Parathyroid adenoma (tissue), 2 donors: Measurements from ENCODE around the gene HAAO.

ENCODE experiments used
- H2AFZ ChIP-seq: fragments of 300-600 bp; sonication (generic); one replicate; pipeline ENCODE4 v1.7.0; 2017; ENCODE audit warnings: antibody characterized with exemption, mild to moderate bottlenecking
- H3K27ac ChIP-seq: fragments of 300-600 bp; sonication (generic); one replicate; pipeline ENCODE4 v1.7.0; 2017
- H3K27me3 ChIP-seq: fragments of 300-600 bp; sonication (generic); one replicate; pipeline ENCODE4 v1.7.0; 2017; ENCODE audit warnings: low read length; ENCODE audit not compliant: control insufficient read depth, insufficient read depth
- H3K36me3 ChIP-seq: fragments of 300-600 bp; sonication (generic); one replicate; pipeline ENCODE4 v1.7.0; 2017; ENCODE audit warnings: low read length; ENCODE audit not compliant: control insufficient read depth, insufficient read depth
- H3K4me1 ChIP-seq: fragments of 300-600 bp; sonication (generic); one replicate; pipeline ENCODE4 v1.7.0; 2017; ENCODE audit warnings: control low read depth
- H3K4me2 ChIP-seq: fragments of 300-600 bp; sonication (generic); one replicate; pipeline ENCODE4 v1.7.0; 2017; ENCODE audit warnings: low read length
- H3K4me3 ChIP-seq: fragments of 300-600 bp; sonication (generic); one replicate; pipeline ENCODE4 v1.7.0; 2017; ENCODE audit warnings: low read depth, low read length
- H3K79me2 ChIP-seq: fragments of 300-600 bp; sonication (generic); one replicate; pipeline ENCODE4 v1.7.0; 2017; ENCODE audit warnings: control low read depth
- H3K9ac ChIP-seq: fragments of 300-600 bp; sonication (generic); one replicate; pipeline ENCODE4 v1.7.0; 2017; ENCODE audit warnings: mild to moderate bottlenecking
- H3K9me3 ChIP-seq: fragments of 300-600 bp; sonication (generic); one replicate; pipeline ENCODE4 v1.7.0; 2017; ENCODE audit warnings: low read length; ENCODE audit not compliant: control insufficient read depth
- CTCF ChIP-seq: fragments of 300-600 bp; sonication (generic); IDR thresholded peaks from one replicate; pipeline ENCODE4 v1.7.0; 2017; ENCODE audit warnings: antibody characterized with exemption, mild to moderate bottlenecking
- donor health status: primary hyperparathyroidism.

HAAO gene

DNA sequence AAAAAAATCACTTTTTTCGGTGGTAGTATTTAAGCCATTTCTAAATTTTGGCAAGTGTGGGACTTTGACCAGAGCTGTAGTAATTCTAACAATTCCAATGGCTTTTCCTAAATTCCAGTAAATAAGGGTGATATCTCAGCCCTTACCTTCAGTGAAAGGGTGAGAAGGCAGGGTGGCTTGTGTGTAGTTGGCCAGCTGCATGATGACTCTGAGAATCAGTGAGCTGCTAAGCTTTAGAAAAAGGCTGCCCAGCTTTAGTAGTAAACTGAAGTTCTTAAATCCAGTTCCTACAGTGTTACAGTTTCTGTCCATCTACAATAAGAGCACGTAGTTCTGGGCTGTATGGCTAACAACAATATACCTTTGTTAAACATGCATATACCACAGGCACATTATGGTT lies 70.5 kb downstream of the HAAO start:
- Histone ChIP-seq H2AFZ (no peak overlapping the region), H3K4me1 (no peaks in the 10 kb centered on the region), H3K79me2 (no peaks in the 10 kb centered on the region), H3K9ac (no peak overlapping the region), H3K27me3 (no peaks in the 10 kb centered on the region), H3K27ac (no peak overlapping the region), H3K9me3 (no peaks in the 10 kb centered on the region), H3K36me3 (no peaks in the 10 kb centered on the region), H3K4me3 (no peak overlapping the region), H3K4me2 (no peak overlapping the region)
- no peak for TF ChIP-seq CTCF
